Neural cell (in vitro differentiated cells): Measurements from ENCODE around the gene PTGIR.

Experiments used
- EP300 ChIP-seq: fragments of 450-650 bp; conservative IDR thresholded peaks from 2 replicates; pipeline ENCODE4 v1.6.1; 2014; ENCODE audit warnings: antibody characterized with exemption, mild to moderate bottlenecking, moderate library complexity; ENCODE audit not compliant: poor library complexity, severe bottlenecking
- MXI1 ChIP-seq: fragments of 450-650 bp; conservative IDR thresholded peaks from 2 replicates; pipeline ENCODE4 v1.6.1; 2014; ENCODE audit warnings: antibody characterized with exemption, mild to moderate bottlenecking; ENCODE audit not compliant: poor library complexity, severe bottlenecking
- POLR2AphosphoS5 ChIP-seq: IDR thresholded peaks from 2 replicates; pipeline ENCODE4 v1.6.1; 2012
- SMC3 ChIP-seq: fragments of 450-650 bp; conservative IDR thresholded peaks from 2 replicates; pipeline ENCODE4 v1.6.1; 2014; ENCODE audit warnings: antibody characterized with exemption, mild to moderate bottlenecking, moderate library complexity; ENCODE audit not compliant: poor library complexity
- TF ChIP-seq, protein P1 (sequence below): fragments of 450-650 bp; IDR thresholded peaks from 2 replicates; pipeline ENCODE4 v1.5.1; 2014; ENCODE audit warnings: antibody characterized with exemption, mild to moderate bottlenecking, moderate library complexity; ENCODE audit not compliant: poor library complexity, severe bottlenecking

DNA sequence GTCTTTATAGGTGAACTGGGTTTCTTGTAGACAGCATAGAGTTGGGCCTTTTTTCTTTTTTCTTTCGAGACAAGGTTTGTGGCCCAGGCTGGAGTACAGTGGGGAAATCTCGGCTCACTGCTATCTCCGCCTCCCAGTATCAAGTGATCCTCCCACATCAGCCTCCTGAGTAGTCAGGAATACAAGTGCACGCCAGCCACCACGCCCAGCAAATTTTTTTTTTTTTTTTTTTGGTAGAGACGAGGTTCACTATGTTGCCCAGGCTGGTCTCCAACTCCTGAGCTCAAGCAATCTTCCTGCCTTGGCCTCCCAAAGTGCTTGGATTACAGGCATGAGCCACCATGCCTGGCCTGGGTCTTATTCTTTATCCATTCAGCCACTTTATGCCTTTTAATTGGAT is 28.9 kb downstream of the PTGIR start:
- TF ChIP-seq POLR2AphosphoS5 (no peak), MXI1 (no peak), EP300 (no peak), SMC3 (no peak)
- TF ChIP-seq, protein P1, sequence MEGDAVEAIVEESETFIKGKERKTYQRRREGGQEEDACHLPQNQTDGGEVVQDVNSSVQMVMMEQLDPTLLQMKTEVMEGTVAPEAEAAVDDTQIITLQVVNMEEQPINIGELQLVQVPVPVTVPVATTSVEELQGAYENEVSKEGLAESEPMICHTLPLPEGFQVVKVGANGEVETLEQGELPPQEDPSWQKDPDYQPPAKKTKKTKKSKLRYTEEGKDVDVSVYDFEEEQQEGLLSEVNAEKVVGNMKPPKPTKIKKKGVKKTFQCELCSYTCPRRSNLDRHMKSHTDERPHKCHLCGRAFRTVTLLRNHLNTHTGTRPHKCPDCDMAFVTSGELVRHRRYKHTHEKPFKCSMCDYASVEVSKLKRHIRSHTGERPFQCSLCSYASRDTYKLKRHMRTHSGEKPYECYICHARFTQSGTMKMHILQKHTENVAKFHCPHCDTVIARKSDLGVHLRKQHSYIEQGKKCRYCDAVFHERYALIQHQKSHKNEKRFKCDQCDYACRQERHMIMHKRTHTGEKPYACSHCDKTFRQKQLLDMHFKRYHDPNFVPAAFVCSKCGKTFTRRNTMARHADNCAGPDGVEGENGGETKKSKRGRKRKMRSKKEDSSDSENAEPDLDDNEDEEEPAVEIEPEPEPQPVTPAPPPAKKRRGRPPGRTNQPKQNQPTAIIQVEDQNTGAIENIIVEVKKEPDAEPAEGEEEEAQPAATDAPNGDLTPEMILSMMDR, result no peak
